Calu3 (cell line): Measurements from ENCODE around the gene PPFIA2. TPM values are rescaled to one million over a fixed set of nuclear protein-coding genes. Genes with fewer than 3 reads are reported as not detected.

Experiments used
- BruUV-seq: library from RNA; stranded (reverse); fragments of 400-500 nt; replicated peaks from 2 replicates; lab custom pipeline; 2021; lab: Mats Ljungman, UMichigan
- CTCF ChIA-PET: fragments of 300-600 bp; sonication (Branson Sonifier 250); formaldehyde crosslinking; loops from one replicate; lab custom pipeline; 2022; ENCODE audit warnings: antibody characterized with exemption; lab: Charles Lee
- DNase-seq: peaks from one replicate; pipeline ENCODE4 v3.0.0; 2022
- H3K27ac Mint-ChIP-seq: one replicate; pipeline ENCODE4 v1.8.0; 2022; ENCODE audit warnings: mixed read lengths; ENCODE audit not compliant: unreplicated experiment
- H3K27me3 Mint-ChIP-seq: one replicate; pipeline ENCODE4 v1.8.0; 2022; ENCODE audit warnings: mixed read lengths; ENCODE audit not compliant: unreplicated experiment
- H3K36me3 Mint-ChIP-seq: one replicate; pipeline ENCODE4 v1.8.0; 2022; ENCODE audit warnings: mild to moderate bottlenecking, moderate library complexity, mixed read lengths; ENCODE audit not compliant: insufficient read depth, unreplicated experiment
- H3K4me1 Mint-ChIP-seq: one replicate; pipeline ENCODE4 v1.8.0; 2022; ENCODE audit warnings: mild to moderate bottlenecking, low read depth, mixed read lengths; ENCODE audit not compliant: unreplicated experiment
- H3K4me3 Mint-ChIP-seq: one replicate; pipeline ENCODE4 v1.8.0; 2022; ENCODE audit warnings: mild to moderate bottlenecking, low read depth, moderate library complexity, mixed read lengths; ENCODE audit not compliant: unreplicated experiment
- H3K9me3 Mint-ChIP-seq: one replicate; pipeline ENCODE4 v1.8.0; 2022; ENCODE audit warnings: low read depth, mixed read lengths; ENCODE audit not compliant: unreplicated experiment
- intact Hi-C: fragments of 100-400 bp; cut with micrococcal nuclease; formaldehyde crosslinking; loops from one replicate; pipeline ENCODE4 v1.10.0; 2022; ENCODE audit not compliant: unreplicated experiment
- total RNA-seq: library from RNA; stranded (reverse); gene quantifications from 2 replicates; pipeline ENCODE4 v1.2.3, GENCODE V29; 2022
- TF ChIP-seq, protein P1 (sequence below): fragments of 200-600 bp; IDR thresholded peaks from one replicate; pipeline ENCODE4 v1.8.0; 2022; ENCODE audit warnings: antibody characterized with exemption; ENCODE audit not compliant: unreplicated experiment

Gene PPFIA2
- total RNA-seq, 1 experiment from 2014 or later, result 0.07 TPM

DNA sequence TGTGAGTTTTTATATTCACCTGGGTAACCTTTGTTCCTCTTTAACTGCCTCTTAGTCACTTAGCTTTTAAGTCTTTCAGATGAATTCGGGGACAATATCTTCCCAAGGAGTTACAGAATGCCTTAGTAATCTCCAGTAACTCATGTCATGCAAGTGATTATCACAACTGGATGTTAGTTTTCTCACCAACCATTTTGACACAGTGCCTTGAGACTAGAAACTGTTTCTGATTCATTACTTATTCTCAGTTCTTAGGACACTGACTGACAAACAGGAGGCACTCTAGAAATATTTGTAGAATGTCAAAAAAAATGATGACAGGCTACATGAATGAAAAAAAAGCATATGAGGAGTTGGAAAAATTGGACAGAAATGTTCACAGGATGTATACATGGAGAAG lies 346.2 kb downstream of the PPFIA2 start:
- H3K4me1 Mint-ChIP-seq, result no peaks in the 10 kb centered on the region
- no TSS peak for BruUV-seq
- DNase-seq, result no peak
- no peaks in the 10 kb centered on the region for H3K27me3 Mint-ChIP-seq
- H3K9me3 Mint-ChIP-seq, result no peaks in the 10 kb centered on the region
- no peaks in the 10 kb centered on the region for H3K36me3 Mint-ChIP-seq
- no peak overlapping the region for H3K4me3 Mint-ChIP-seq
- intact Hi-C loops, result no loop called here
- TF ChIP-seq, protein P1, sequence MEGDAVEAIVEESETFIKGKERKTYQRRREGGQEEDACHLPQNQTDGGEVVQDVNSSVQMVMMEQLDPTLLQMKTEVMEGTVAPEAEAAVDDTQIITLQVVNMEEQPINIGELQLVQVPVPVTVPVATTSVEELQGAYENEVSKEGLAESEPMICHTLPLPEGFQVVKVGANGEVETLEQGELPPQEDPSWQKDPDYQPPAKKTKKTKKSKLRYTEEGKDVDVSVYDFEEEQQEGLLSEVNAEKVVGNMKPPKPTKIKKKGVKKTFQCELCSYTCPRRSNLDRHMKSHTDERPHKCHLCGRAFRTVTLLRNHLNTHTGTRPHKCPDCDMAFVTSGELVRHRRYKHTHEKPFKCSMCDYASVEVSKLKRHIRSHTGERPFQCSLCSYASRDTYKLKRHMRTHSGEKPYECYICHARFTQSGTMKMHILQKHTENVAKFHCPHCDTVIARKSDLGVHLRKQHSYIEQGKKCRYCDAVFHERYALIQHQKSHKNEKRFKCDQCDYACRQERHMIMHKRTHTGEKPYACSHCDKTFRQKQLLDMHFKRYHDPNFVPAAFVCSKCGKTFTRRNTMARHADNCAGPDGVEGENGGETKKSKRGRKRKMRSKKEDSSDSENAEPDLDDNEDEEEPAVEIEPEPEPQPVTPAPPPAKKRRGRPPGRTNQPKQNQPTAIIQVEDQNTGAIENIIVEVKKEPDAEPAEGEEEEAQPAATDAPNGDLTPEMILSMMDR, result no peak
- H3K27ac Mint-ChIP-seq, result no peak overlapping the region
- CTCF ChIA-PET, result no interaction called here

DNA sequence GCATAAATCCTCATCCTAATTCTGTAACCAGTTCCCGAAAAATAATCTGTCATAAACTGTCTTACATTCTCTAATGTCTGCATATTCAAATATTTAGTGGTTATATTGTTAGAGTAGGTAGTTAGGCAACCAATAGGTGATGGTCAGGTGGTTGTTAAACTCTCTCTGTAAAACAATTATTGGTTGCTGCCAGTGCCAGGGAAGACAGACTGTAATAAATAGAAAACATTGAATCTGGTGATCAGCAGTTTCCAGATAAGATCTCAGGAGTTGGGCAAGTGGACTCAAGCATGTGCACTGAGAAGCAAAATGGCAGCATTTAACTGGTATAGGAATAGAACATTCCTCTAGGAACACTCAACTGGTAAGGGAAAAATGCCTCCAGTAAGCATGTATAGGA lies 355.8 kb downstream of the PPFIA2 start:
- Mint-ChIP-seq H3K4me3 (no peak overlapping the region), H3K27ac (no peak overlapping the region), H3K27me3 (no peaks in the 10 kb centered on the region), H3K4me1 (no peaks in the 10 kb centered on the region), H3K9me3 (no peaks in the 10 kb centered on the region), H3K36me3 (no peaks in the 10 kb centered on the region)
- intact Hi-C loops, result no loop called here
- BruUV-seq, result no TSS peak
- CTCF ChIA-PET, result no interaction called here
- TF ChIP-seq, protein P1, result no peak
- DNase-seq, result no peak

DNA sequence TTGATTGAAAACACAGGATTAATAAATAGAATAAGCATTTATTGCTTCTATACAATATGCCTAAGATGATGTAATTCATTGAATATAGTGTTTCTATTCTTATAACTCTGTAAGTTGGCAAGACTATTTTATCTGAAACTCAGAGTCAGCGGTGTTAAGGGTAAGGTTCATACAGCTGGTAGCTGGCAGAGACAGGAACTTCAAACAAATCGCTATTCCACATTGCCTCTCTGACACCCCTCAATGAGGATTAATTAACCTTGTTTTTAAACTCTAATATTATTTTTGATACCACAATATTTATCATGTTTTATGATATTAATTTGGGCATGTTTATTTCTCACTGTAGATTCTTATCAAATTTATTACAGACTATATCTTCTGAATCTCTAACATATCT lies 357.9 kb downstream of the PPFIA2 start:
- H3K36me3 Mint-ChIP-seq, result no peaks in the 10 kb centered on the region
- TF ChIP-seq, protein P1, result no peak
- DNase-seq, result no peak
- CTCF ChIA-PET, result no interaction called here
- no peaks in the 10 kb centered on the region for H3K4me1 Mint-ChIP-seq
- H3K27ac Mint-ChIP-seq, result no peak overlapping the region
- intact Hi-C loops, result no loop called here
- BruUV-seq, result no TSS peak
- no peak overlapping the region for H3K4me3 Mint-ChIP-seq
- no peaks in the 10 kb centered on the region for H3K9me3 Mint-ChIP-seq
- H3K27me3 Mint-ChIP-seq, result no peaks in the 10 kb centered on the region

DNA sequence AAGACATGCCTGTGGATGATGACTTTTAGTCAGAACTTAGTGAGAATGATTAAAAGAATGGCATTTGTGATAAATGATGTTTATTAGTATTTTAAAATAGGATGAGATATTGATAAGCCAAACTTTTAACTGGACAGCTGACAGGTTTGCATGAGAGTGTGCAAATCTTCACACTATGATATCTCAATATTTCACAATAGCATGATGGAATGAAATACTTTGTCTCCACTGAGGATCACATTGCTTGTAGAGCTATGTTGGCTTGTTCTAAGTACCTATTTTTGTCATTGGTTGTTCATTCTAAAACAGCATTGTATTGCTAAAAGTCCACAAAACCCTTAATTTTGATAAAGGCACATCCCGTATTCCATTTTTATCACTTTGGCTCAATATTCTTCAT lies 359.1 kb downstream of the PPFIA2 start:
- TF ChIP-seq, protein P1, result no peak
- Mint-ChIP-seq H3K27ac (no peak overlapping the region), H3K27me3 (no peaks in the 10 kb centered on the region), H3K4me1 (no peaks in the 10 kb centered on the region), H3K4me3 (no peak overlapping the region), H3K9me3 (no peaks in the 10 kb centered on the region), H3K36me3 (no peaks in the 10 kb centered on the region)
- CTCF ChIA-PET, result no interaction called here
- no peak for DNase-seq
- intact Hi-C loops, result no loop called here
- BruUV-seq, result no TSS peak

DNA sequence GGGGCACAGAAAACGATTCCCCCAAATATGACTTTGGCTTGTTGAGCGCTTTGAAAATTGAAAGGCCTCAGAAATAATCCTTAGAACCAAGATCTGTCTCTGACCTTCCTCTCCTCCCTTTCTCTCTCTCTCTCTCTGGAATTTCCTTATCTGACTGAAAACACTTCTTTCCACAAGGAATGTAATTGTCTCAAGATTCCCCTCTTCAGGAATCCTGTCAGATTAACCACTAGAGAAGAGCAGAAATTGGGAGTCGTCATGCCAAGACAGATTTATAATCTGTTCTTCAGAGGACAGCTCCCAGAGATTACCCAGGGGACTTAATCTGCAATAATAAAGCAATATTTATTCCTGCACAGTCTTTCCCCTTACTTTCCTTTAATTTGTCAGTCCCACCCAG lies 363.7 kb downstream of the PPFIA2 start:
- Mint-ChIP-seq H3K27ac (no peak overlapping the region), H3K9me3 (no peaks in the 10 kb centered on the region), H3K27me3 (no peaks in the 10 kb centered on the region), H3K36me3 (no peaks in the 10 kb centered on the region), H3K4me3 (no peak overlapping the region), H3K4me1 (no peaks in the 10 kb centered on the region)
- no peak for DNase-seq
- TF ChIP-seq, protein P1, result no peak
- intact Hi-C loops, result no loop called here
- BruUV-seq, result no TSS peak
- CTCF ChIA-PET, result no interaction called here
